ENCODE results near the gene CORO7. TPM values are rescaled to one million over a fixed set of nuclear protein-coding genes. Genes with fewer than 3 reads are reported as not detected.

Gene CORO7
- polyA plus RNA-seq, 1 of the 3 experiments (the other 2 are of a cell fraction) = 25.8 TPM

DNA sequence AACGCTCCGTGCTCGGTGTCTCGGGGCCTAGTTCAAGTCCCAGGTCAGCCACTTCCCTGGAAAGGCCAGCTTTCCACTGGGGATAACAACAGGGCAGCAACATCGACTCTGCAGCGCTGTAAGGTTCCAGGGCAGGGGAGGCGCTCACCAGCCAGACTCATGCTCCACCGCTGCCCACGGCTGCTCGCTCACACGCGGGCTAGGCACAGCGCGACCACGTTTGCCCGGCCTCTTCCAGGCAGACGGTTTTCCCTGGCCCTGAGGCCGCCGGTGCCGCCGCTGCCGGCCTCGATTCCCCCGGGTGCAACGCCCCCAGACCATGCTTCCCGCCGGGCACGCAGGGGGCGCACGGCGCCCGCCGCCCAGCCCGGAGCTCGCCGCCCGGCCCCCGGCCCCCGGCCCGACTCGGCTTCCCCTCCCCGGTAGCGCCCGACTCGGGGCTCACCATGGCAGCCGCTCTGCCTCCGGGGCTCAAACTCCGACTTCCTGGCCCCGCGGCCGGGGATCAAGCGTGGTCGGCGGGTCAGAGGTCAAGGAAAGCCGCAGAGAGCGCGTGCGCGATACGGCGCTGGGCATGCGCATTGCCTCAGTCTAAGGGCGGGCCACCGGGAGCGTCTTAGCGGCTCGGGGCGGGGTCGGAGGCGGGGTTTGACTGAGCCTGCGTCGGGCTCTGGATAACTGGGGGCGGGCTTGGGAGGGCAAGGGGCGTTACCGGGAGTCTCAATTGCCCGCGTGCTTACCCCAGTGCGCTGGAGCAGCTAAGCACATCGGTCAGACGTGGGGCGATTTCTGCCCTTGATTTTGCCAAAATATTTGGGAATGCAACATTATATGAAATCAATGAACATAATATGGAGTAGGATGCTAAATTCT lies 65.4 kb downstream of the CORO7 start, which contains the start of gene PAM16:
Gene PAM16 (minus strand): TSS at position 535 of the 873 bp plus-strand sequence. CDS start 87 bp downstream, at position 448.
- H3F3A ChIP-seq (replicated peaks; ENCODE audit: insufficient read depth) = peaks cover 20% of the 10 kb centered on the region
- H3K4me2 ChIP-seq = peak within 1 kb of the TSS; percentile 93
- H3K36me3 ChIP-seq (replicated peaks in 1 of 2; ENCODE audit: control insufficient read depth in 1 of 2, insufficient read depth in 2 of 2, low read length in 1 of 2) = no peaks in the 10 kb centered on the region
- 4% methylated on average over 11 of the region's 81 CpGs for WGBS (ENCODE audit: low lambda C conversion rate)
- peaks cover 23% of the 10 kb centered on the region for H4K20me1 ChIP-seq (ENCODE audit: insufficient read depth)
- TF ChIP-seq POLR2AphosphoS5 (IDR thresholded peaks at IDR 0.05; ENCODE audit: low read depth, low read length) (peak; percentile 46; the same call in 1 of the 2 replicates), FOXJ3 (CRISPR knock-in tag; IDR thresholded peaks at IDR 0.05) (no peak), MXI1 (IDR thresholded peaks at IDR 0.05; ENCODE audit: low read depth, low read length) (peak; percentile 91), CHD2 (IDR thresholded peaks at IDR 0.05; ENCODE audit: low read length, partially characterized antibody) (peak; percentile 2), EZH2phosphoT487 (IDR thresholded peaks at IDR 0.05; ENCODE audit: borderline replicate concordance, low read depth) (no peak), FOSL2 (IDR thresholded peaks at IDR 0.05; ENCODE audit: borderline replicate concordance, low read depth) (no peak), FOXM1 (IDR thresholded peaks at IDR 0.05; ENCODE audit: low read depth) (no peak), NRF1 (IDR thresholded peaks at IDR 0.05; ENCODE audit: low read depth, low read length) (peak; percentile 95)
- TF ChIP-seq, protein P1, sequence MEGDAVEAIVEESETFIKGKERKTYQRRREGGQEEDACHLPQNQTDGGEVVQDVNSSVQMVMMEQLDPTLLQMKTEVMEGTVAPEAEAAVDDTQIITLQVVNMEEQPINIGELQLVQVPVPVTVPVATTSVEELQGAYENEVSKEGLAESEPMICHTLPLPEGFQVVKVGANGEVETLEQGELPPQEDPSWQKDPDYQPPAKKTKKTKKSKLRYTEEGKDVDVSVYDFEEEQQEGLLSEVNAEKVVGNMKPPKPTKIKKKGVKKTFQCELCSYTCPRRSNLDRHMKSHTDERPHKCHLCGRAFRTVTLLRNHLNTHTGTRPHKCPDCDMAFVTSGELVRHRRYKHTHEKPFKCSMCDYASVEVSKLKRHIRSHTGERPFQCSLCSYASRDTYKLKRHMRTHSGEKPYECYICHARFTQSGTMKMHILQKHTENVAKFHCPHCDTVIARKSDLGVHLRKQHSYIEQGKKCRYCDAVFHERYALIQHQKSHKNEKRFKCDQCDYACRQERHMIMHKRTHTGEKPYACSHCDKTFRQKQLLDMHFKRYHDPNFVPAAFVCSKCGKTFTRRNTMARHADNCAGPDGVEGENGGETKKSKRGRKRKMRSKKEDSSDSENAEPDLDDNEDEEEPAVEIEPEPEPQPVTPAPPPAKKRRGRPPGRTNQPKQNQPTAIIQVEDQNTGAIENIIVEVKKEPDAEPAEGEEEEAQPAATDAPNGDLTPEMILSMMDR (IDR thresholded peaks at IDR 0.05) = 0 out of 2 replicates have a peak, but pooled peaks have one; percentile 20
- TF ChIP-seq, protein P2, sequence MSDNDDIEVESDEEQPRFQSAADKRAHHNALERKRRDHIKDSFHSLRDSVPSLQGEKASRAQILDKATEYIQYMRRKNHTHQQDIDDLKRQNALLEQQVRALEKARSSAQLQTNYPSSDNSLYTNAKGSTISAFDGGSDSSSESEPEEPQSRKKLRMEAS (IDR thresholded peaks at IDR 0.05; ENCODE audit: low read depth) = peak; percentile 78
- H3K9ac ChIP-seq = peak within 1 kb of the TSS; percentile 78
- CTCF ChIA-PET = interaction anchor here (0.6 to 13.0 kb wide), 15 partner anchors 9 to 151 kb away, joined by 3 to 205 read pairs (median 5); partner anchors contain the start of gene TFAP4
- no peaks in the 10 kb centered on the region for H3K9me3 ChIP-seq
- POLR2A ChIA-PET = interaction anchor here (0.9 to 1.8 kb wide), 5 partner anchors 10 to 79 kb away, joined by 3 to 5 read pairs (median 4); partner anchors contain the start of gene CORO7
- peak; percentile 99 for DNase-seq
- peak within 1 kb of the TSS; percentile 59 to 83 for H3K27ac ChIP-seq (ENCODE audit: low read depth in 2 of 2, low read length in 1 of 2)
- peaks cover 3 to 10% of the 10 kb centered on the region in 2 experiments; a peak in 3 of 4 replicates for H3K4me1 ChIP-seq (ENCODE audit: control insufficient read depth in 1 of 2, insufficient read depth in 2 of 2, low read depth in 1 of 2, low read length in 1 of 2)
- H3K79me2 ChIP-seq (ENCODE audit: insufficient read depth) = peaks cover 50% of the 10 kb centered on the region
- H3K9me2 ChIP-seq = no peaks in the 10 kb centered on the region
- no peaks in the 10 kb centered on the region for H3K27me3 ChIP-seq (ENCODE audit: insufficient read depth)
- peak within 1 kb of the TSS; percentile 67 to 85 for H3K4me3 ChIP-seq (ENCODE audit: low read depth in 2 of 2, low read length in 1 of 2)
- peak within 1 kb of the TSS; percentile 42; the same call in 1 of the 2 replicates for H2AFZ ChIP-seq (ENCODE audit: low read depth)

DNA sequence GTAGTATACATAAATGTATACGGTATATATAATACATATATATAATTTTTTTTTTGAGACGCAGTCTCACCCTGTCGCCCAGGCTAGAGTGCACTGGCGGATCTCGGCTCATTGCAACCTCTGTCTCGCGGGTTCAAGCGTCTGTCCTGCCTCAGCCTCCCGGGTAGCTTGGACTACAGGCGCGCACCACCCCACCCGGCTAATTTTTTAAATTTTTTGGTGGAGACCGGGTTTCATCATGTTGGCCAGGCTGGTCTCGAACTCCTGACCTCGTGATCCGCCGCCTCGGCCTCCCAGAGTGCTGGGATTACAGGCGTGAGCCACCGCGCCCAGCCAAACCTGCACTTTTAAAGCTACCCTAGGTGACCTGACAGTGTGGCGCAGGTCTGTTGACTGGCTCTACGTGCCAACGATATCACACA lies 66.0 kb downstream of the CORO7 start:
- peak overlapping the region; percentile 78 for H3K9ac ChIP-seq
- peaks cover 20% of the 10 kb centered on the region for H3F3A ChIP-seq (replicated peaks; ENCODE audit: insufficient read depth)
- H3K27me3 ChIP-seq (ENCODE audit: insufficient read depth) = no peaks in the 10 kb centered on the region
- no peak for DNase-seq
- peaks cover 3 to 10% of the 10 kb centered on the region in 2 experiments; a peak in 3 of 4 replicates for H3K4me1 ChIP-seq (ENCODE audit: control insufficient read depth in 1 of 2, insufficient read depth in 2 of 2, low read depth in 1 of 2, low read length in 1 of 2)
- no peaks in the 10 kb centered on the region for H3K9me2 ChIP-seq
- ChIA-PET POLR2A (interaction anchor here (0.9 to 1.8 kb wide), 5 partner anchors 10 to 79 kb away, joined by 3 to 5 read pairs (median 4); partner anchors contain the start of gene CORO7), CTCF (interaction anchor here (0.8 to 13.0 kb wide), 14 partner anchors 9 to 367 kb away, joined by 3 to 205 read pairs (median 6); partner anchors contain the start of gene TFAP4)
- H3K79me2 ChIP-seq (ENCODE audit: insufficient read depth) = peaks cover 55% of the 10 kb centered on the region
- H3K4me2 ChIP-seq = peak overlapping the region; percentile 93
- peak overlapping the region; percentile 59 to 61; a peak in 3 of 4 replicates for H3K27ac ChIP-seq (ENCODE audit: low read depth in 2 of 2, low read length in 1 of 2)
- H4K20me1 ChIP-seq (ENCODE audit: insufficient read depth) = peaks cover 30% of the 10 kb centered on the region
- no peaks in the 10 kb centered on the region for H3K36me3 ChIP-seq (replicated peaks in 1 of 2; ENCODE audit: control insufficient read depth in 1 of 2, insufficient read depth in 2 of 2, low read length in 1 of 2)
- no peaks in the 10 kb centered on the region for H3K9me3 ChIP-seq
- no peak overlapping the region for H2AFZ ChIP-seq (ENCODE audit: low read depth)
- peak overlapping the region; percentile 67 to 85 for H3K4me3 ChIP-seq (ENCODE audit: low read depth in 2 of 2, low read length in 1 of 2)
- WGBS (ENCODE audit: low lambda C conversion rate) = 25% methylated on average over 21 of the region's 24 CpGs
- TF ChIP-seq SIN3A (IDR thresholded peaks at IDR 0.05; ENCODE audit: borderline replicate concordance, low read depth, low read length) (no peak), GATA2 (CRISPR knock-in tag; IDR thresholded peaks at IDR 0.05) (no peak), RAD21 (IDR thresholded peaks at IDR 0.05; ENCODE audit: low read length) (no peak), YY1 (IDR thresholded peaks at IDR 0.05; ENCODE audit: low read depth) (no peak), ELF1 (IDR thresholded peaks at IDR 0.05) (no peak), NFIC (IDR thresholded peaks at IDR 0.05; ENCODE audit: borderline replicate concordance) (no peak), MEF2A (IDR thresholded peaks at IDR 0.05; ENCODE audit: borderline replicate concordance, low read depth) (no peak), NRF1 (IDR thresholded peaks at IDR 0.05; ENCODE audit: low read depth, low read length) (no peak), TEAD4 (IDR thresholded peaks at IDR 0.05; ENCODE audit: borderline replicate concordance, insufficient read depth) (no peak), MXI1 (IDR thresholded peaks at IDR 0.05; ENCODE audit: low read depth, low read length) (no peak), RFX5 (IDR thresholded peaks at IDR 0.05; ENCODE audit: low read length) (no peak), SMC3 (IDR thresholded peaks at IDR 0.05; ENCODE audit: low read depth, low read length) (no peak), TAF1 (IDR thresholded peaks at IDR 0.05; ENCODE audit: borderline replicate concordance, low read depth, low read length) (no peak)
- TF ChIP-seq, protein P3, sequence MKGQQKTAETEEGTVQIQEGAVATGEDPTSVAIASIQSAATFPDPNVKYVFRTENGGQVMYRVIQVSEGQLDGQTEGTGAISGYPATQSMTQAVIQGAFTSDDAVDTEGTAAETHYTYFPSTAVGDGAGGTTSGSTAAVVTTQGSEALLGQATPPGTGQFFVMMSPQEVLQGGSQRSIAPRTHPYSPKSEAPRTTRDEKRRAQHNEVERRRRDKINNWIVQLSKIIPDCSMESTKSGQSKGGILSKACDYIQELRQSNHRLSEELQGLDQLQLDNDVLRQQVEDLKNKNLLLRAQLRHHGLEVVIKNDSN (IDR thresholded peaks at IDR 0.05; ENCODE audit: borderline replicate concordance, low read depth) = no peak
- TF ChIP-seq, protein P2 (IDR thresholded peaks at IDR 0.05; ENCODE audit: low read depth) = no peak

All from SK-N-SH (cell line).